ENCODE data around the gene GNLY.

DNA sequence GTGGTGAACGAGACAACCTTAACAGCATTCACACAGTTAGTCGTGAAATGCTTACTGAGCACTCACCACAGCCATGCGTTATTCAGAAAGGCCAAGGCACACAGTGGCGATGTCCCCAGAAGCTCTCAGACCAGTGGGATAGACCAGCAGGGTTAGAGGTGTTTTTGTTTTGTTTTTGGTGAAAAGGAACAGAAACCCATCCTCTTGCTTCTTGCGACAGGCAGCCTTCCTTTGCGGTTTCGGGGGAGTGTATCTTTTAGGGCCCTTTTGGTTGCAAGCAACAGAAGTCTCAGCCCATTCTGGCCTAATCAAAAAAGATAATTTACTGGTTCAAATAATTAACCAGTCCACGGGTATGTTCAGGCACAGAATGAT, 4.7 kb downstream of the GNLY start:
- no peak for TF ChIP-seq POLR2AphosphoS5 (IDR thresholded peaks at IDR 0.05)
- TF ChIP-seq, protein P1, sequence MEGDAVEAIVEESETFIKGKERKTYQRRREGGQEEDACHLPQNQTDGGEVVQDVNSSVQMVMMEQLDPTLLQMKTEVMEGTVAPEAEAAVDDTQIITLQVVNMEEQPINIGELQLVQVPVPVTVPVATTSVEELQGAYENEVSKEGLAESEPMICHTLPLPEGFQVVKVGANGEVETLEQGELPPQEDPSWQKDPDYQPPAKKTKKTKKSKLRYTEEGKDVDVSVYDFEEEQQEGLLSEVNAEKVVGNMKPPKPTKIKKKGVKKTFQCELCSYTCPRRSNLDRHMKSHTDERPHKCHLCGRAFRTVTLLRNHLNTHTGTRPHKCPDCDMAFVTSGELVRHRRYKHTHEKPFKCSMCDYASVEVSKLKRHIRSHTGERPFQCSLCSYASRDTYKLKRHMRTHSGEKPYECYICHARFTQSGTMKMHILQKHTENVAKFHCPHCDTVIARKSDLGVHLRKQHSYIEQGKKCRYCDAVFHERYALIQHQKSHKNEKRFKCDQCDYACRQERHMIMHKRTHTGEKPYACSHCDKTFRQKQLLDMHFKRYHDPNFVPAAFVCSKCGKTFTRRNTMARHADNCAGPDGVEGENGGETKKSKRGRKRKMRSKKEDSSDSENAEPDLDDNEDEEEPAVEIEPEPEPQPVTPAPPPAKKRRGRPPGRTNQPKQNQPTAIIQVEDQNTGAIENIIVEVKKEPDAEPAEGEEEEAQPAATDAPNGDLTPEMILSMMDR (IDR thresholded peaks at IDR 0.05 in 8 of 11, conservative IDR thresholded peaks at IDR 0.05 in 3 of 11) = no peak

Measured in spleen (tissue), 7 donors.